Medulla oblongata (tissue), 1 donor: ENCODE results near the gene CROCC.
"Not testable (repeated sequence)": the region's sequence is repeated elsewhere in the genome, so short reads cannot be mapped to it uniquely, and the experiment has no call there.

Experiments used
- DNase-seq: peaks from one replicate; pipeline ENCODE4 v3.0.0-alpha.2; 2015; ENCODE audit errors: extremely low spot score

Gene CROCC

GRCh38 chr1:16895598-16896315 lies 26.0 kb upstream of the CROCC start, which contains the start of gene RNU1-2:
Gene RNU1-2 (plus strand): TSS chr1:16895980.
- DNase-seq, result peak; percentile 97

GRCh38 chr1:16896316-16897055 lies 25.2 kb upstream of the CROCC start:
- DNase-seq, result peak; percentile 61

- DNase-seq, result not testable (repeated sequence)
Observed at GRCh38 chr1:16897653-16898052, 24.1 kb upstream of the CROCC start.

- DNase-seq, result not testable (repeated sequence)
Observed at GRCh38 chr1:16898298-16898697, 23.4 kb upstream of the CROCC start.

- not testable (repeated sequence) for DNase-seq
Observed at GRCh38 chr1:16899020-16899419, 22.7 kb upstream of the CROCC start.

GRCh38 chr1:16900751-16901150 lies 21.0 kb upstream of the CROCC start:
- no peak for DNase-seq

- DNase-seq, result not testable (repeated sequence)
Observed at GRCh38 chr1:16901371-16901770, 20.4 kb upstream of the CROCC start.

- DNase-seq, result no peak
Observed at GRCh38 chr1:16903054-16903453, 18.7 kb upstream of the CROCC start.

GRCh38 chr1:16903458-16903796 lies 18.3 kb upstream of the CROCC start:
- peak; percentile 60 for DNase-seq

GRCh38 chr1:16904560-16905109 lies 17.1 kb upstream of the CROCC start:
- DNase-seq, result peak; percentile 100

GRCh38 chr1:16905110-16905867 lies 16.4 kb upstream of the CROCC start:
- DNase-seq, result peak; percentile 94

- DNase-seq, result no peak
Observed at GRCh38 chr1:16905868-16906702, 15.6 kb upstream of the CROCC start.

- no peak for DNase-seq
Observed at GRCh38 chr1:16906873-16907272, 14.9 kb upstream of the CROCC start.

- DNase-seq, result no peak
Observed at GRCh38 chr1:16907870-16908758, 13.6 kb upstream of the CROCC start.

- DNase-seq, result not testable (repeated sequence)
Observed at GRCh38 chr1:16911851-16912721, 9.6 kb upstream of the CROCC start.

GRCh38 chr1:16912742-16913141 lies 9.0 kb upstream of the CROCC start:
- peak; percentile 78 for DNase-seq

- DNase-seq, result no peak
Observed at GRCh38 chr1:16913181-16913832, 8.4 kb upstream of the CROCC start.

GRCh38 chr1:16913833-16914662 lies 7.7 kb upstream of the CROCC start:
- peak; percentile 99 for DNase-seq
